Measurements from ENCODE around the gene PARD3B.

DNA sequence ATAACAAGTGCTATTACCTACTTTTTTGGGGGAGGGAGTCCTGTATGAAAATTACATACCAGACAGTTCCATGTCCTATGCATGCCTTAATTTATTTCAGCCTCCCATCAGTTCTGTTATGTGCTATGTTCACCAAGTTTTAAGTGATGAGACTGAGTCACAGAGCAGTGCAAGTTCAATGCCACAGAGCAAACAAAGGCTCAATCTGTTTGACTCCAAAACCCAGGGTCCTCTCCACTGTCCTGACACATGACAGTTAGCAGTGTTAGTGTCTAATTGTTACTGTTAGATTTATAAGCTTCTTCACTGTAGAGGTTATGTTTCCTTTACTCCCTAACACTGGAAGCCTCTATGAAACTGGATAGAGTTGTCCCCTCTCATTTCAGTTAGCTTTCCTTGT lies 498.0 kb downstream of the PARD3B start:
- TF ChIP-seq, protein P1, sequence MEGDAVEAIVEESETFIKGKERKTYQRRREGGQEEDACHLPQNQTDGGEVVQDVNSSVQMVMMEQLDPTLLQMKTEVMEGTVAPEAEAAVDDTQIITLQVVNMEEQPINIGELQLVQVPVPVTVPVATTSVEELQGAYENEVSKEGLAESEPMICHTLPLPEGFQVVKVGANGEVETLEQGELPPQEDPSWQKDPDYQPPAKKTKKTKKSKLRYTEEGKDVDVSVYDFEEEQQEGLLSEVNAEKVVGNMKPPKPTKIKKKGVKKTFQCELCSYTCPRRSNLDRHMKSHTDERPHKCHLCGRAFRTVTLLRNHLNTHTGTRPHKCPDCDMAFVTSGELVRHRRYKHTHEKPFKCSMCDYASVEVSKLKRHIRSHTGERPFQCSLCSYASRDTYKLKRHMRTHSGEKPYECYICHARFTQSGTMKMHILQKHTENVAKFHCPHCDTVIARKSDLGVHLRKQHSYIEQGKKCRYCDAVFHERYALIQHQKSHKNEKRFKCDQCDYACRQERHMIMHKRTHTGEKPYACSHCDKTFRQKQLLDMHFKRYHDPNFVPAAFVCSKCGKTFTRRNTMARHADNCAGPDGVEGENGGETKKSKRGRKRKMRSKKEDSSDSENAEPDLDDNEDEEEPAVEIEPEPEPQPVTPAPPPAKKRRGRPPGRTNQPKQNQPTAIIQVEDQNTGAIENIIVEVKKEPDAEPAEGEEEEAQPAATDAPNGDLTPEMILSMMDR (conservative IDR thresholded peaks at IDR 0.05) = no peak
- TF ChIP-seq EZH2 (IDR thresholded peaks at IDR 0.05; ENCODE audit: low read depth) = no peak

All from PC-9 (cell line).